Kidney capillary endothelial cell (primary cell): ENCODE measurements around the gene TEAD1.
"Not testable (repeated sequence)": the region's sequence is repeated elsewhere in the genome, so short reads cannot be mapped to it uniquely, and the experiment has no call there.

Source experiments
- DNase-seq: peaks from one replicate; pipeline ENCODE4 v3.0.0-alpha.2; 2018; ENCODE audit warnings: low spot score

TEAD1 gene

DNA sequence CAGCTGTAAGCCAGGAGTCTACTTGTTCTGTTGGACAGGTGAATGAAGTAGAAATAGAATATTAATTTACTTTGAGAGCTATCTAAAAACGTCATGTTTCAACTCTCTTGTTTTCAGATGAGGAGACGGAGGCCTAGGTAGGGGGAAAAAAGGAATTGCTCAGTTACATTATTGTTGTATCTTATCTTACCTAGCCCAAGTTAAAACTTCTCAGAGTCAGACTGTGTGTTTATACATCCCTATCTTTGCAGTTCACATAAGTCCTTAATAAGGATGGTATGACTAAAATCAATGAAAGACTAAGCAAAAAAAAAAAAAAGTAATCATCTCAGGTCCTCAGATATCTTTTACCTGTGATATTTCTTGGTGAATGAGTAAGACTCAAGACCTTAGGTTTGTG lies 62.8 kb downstream of the TEAD1 start:
- DNase-seq, result no peak

DNA sequence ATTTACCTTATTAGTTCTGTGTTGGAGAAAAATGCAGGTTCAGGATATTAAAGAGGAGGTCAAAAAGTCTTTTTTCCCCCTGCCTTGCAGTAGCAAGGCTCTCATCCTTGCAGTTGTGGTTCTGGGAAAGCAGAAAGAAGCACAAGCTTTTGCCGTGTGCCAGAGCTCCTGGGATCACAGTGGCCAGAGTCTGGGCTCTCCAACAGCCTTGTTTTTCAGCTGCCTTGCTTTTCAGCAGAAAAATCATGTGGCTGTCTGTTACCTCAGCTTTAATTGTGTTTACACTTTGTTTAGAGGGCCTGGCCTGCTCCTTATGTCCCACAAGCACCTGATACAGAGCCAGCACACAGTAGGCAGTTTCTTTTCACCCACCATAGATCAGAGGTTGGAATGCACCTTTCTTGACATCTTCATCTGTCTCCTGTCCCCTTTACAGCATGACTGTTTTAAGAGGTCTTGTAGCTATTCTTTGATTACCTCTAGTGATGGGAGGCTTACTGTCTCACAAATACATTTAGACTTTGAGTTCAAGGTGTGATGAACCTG lies 67.5 kb downstream of the TEAD1 start:
- DNase-seq, result no peak

DNA sequence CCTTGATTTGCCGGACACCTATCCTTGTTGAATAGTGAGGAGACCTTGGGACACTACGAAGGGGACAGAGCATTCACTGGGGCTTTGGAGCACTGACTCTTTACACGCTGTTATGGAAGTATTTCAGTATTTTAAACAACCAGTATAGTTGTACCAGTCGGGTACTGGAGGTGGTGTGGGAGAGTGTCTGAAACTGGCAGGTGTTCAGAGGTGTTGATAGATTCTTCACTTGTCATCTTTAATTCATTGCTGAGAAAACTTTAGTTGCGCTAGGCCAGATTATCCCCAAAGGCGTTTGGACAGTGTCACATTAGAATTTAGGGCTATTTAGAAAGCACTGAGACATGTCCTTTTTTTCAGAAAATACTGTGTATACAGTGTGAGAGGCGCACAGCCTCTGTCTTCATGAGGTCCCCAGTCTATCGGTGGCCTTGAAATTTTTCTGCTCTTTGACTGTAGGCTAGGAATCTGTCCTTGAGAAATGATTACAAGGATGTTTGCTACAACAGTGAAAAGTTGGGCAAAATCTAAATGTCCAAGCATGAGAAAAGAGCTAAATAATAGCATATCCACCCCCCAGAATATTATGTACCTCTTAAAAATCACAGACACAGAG lies 69.7 kb downstream of the TEAD1 start:
- no peak for DNase-seq

DNA sequence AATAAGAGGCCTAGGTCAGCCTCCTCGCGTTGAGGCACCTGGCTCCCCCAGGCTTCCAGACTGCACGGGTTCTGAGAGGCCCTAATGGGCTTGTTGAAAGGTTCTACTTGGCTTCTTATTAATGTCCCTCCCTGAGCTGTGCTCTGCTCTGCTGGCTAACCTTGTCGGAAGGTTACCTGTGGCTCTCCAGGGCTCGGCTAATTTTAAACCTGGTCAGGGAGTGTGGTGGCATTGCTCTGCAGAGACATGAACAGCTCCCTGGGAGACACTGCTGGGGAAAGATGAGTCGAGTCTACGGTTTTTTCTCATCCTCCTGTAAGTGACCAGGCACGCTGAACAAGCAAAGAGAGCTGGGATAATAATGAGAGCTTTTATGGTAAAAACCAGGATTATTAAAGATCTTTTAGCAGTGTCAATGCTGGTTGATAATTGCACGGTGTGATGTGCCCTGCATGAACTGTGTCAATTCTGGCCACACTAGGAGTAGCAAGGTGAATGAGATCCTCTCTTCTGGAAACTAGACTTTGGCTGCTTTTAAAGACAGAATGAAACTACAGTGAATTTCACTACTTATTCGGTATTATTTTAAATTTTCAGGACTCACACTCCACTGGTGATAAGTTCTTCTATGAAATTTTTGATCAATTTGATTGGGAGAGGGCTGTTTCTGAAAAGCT lies 70.7 kb downstream of the TEAD1 start:
- no peak for DNase-seq

DNA sequence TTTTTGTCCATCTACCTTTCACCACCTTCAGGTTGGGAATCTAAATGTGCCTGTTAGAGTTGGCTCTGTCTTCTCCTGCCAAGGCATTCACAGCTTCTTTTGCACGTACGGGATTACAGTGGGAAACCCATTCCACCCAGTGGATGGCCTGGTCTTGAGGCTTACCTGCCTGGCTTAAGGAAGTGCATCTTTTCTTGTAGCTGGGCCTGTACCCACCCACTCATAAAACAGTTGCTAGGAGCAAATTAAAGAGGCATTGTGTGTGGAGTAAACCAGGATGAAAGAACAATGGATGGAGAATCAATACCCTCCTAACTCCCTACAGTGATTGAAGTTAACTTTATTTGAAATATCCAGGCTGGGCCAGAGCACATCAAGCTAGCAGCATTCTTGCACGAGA lies 71.6 kb downstream of the TEAD1 start:
- no peak for DNase-seq

DNA sequence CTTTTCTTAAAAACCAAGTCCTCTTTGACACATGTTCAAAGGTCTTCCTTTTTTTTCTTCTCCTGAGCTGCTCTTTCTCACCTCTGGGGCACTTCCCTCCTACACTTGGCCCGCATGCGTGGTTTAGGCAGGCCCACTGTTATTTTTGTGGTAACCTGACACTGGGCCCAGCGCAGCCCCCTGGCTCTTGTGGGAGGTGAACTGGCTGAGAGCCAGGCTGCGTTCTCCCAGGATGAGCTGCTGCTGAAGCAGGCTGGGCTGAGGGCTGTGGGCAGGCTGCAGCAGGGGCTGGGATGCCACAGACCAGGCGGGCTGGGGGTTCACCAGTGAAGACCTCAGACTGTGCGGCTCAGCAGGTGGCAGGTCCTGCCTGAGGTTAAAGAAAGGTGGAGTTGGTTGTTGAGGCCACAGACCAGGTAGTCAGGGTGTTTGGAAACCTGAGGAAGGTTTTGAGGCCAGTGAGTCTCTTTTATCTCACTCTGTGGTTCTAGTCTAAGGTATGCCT lies 72.4 kb downstream of the TEAD1 start:
- no peak for DNase-seq

DNA sequence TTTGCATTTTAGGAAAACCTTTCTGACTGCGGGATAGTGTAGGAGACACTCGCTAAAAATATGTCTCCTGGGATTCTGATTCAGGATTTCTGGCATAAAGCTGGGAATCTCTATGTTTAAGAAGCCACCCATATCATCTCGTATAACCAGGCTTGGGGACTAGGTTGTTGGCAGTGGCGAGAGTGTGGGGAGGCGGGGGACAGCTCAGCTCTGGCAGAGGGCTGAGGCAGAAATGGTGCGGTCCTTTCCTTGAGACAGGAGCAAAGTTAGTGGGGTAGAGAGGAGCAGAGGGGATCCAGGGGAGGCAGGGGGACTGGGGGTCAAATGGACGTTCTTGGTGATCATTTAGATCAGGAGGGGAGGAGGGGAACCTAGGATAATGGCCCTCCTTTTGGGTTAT lies 74.3 kb downstream of the TEAD1 start:
- no peak for DNase-seq

DNA sequence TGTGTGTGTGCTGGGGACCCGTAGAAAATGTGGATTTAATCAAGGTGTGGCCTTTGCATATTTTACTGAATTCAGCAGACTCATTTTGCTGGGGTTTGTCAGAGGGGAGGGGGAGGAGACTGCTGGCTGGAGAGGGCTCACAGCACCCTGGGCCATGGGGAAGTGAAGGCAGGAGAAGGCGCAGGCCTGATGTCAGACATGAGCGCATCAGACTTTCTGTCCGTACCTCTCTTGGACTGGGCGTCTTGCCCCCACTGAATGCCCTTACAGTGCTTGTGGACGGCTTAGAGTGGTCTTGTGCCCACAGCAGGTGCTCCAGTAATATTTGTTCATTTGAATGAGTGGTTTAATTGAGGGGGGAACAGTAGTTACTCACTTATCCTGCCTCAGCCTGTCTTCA lies 75.2 kb downstream of the TEAD1 start:
- DNase-seq, result no peak

DNA sequence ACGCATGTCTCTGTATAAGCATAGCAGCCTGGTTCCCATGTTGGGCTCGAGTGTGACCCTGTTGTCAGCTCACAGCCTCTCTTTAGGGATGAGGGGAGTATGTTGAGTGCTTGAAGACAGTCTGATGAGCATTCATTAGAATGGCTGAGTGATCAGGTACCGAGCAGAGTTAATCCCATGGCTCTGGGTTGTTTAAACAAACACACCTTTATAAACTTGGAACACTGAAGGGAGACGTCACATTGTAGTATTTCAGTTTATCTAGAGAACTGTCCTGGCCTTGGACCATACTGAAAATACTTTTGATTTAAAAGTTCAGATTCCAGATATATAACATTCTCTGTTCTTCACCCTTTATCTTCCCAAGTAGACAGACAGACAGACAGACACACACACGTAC lies 76.0 kb downstream of the TEAD1 start:
- DNase-seq, result no peak

DNA sequence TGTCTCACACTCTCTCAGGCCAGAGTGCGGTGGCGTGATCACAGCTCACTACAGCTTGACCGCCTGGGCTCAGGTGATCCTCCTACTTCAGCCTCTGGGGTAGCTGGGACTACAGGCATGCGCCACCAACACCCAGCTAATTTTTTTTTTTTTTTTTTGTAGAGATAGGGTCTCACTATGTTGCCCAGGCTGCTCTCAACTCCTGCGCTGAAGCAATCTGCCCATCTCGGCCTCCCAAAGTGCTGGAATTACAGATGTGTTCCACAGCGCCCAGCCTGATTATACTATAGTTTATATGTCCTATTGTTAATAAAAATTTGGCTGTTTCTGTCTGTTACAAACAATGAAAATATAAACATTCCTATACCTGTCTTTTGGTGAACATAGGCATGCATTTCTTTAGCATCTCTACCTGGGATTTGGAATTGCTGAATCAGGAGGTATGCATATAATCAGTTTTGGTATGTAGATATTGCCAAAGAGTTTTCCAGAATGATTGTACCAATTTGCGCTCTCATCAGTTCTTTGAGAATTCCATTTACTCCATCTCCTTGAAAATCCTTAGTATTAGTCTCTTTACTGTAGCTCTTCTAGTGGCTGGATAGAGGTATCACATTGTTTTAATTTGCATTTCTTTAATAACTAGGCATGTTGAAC lies 78.8 kb downstream of the TEAD1 start:
- no peak for DNase-seq

DNA sequence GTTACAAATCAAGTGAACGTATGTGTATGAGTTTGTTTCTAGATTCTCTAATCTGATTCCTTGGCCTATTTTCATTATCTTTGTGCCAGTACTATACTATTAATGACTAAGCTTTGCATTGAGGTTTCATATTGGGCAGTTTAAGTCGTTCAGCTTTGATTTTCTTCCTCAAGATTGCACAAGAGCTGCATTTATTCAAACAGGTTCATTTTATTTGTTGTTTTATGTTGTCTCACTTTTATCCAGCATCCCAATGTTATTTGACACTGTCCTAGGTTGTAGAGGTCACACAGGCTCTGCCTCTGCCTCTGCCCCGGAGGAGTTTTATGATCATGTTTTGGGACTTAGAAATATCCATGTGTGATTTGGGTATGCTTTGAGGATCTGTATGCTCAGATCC lies 79.8 kb downstream of the TEAD1 start:
- DNase-seq, result no peak

DNA sequence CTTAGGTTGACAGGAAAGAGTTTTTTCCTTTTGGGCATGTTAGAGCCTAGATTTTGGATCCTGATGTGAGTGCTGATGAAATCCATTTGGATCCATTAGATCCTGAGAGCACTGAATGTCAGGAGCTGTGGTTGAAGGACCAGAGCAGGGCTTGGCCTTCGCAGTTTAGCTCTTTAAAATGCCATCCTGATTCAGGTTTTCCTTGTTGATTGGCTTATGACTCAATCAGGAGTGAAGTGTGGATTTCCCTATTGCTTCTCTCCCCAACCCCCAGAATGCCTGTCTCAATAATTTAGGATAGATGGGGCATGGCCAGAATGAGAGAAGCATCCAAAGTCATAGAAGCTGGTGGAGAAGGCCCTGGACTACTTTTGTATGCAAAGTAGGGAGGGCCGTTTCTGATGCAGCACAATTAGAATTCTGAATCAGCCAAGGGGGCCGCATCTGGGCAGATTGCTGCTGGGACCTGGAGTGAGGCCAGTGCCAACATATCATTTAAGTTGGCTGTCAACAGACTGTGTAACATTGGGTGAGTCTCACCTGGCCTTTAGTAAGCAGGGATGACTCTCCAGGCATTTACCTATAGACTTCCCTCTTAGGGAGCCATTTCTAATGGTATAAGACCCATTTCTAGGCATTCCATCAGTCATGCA lies 80.5 kb downstream of the TEAD1 start:
- no peak for DNase-seq

DNA sequence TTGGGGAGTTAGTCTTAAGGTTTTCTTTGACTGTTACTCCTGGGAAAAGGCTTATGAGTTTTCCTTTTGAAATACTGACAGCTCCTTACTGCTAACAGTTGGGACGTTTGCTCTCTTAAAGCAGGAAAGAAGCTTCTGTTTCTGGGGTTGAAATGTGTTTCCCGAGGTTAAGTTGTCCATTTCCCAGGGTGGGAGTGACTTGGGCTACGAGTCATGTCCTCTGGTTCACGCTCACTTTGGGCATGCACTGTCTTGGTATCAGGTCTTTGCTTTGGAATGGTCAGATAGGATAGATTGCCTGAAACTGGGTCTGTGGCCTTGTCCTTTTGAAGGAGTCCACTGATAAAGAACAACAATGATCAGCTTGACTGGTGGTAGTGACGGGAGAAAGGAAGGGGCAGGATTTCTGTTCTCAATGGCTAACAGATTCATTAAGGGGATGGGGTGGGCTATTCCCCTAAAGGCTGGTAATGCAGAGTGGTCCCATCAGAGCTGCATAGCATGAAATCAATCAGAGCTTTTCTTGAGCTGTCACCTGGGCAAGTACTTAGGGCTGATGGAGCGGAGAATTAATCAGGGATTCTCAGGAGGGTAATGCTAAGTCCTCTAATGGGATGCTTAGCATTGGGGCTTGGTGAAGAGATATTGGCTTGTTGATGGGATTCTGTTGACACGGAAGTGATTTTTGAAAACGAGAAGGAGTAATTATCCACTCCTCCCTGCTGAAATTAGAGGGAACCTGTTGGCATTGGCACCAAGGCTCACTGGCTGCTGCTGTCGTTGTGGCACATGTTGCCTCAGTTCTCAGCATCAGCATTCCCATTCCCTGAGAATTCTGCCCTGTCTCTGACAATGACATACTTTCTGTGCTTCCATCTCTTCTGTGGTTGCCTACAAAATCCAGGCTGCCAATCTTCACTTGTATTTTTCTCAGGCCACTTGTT lies 81.6 kb downstream of the TEAD1 start:
- peak; percentile 12 for DNase-seq

DNA sequence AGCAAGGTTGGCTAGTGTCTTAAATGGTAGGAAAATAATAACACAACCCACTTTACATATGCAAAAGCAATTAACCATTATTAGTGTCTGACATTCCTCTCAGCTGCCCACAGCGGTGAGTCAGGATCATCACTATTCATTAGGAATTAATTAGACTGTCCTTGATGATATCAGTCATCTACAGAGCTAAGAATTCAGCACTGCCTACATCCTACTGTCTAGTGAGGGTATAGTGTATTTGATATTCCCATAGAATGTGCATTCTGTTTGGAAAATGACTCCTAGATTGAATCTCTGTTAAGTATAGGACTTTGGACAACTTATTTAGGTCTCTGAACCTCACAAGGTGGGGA lies 82.2 kb downstream of the TEAD1 start:
- no peak for DNase-seq

DNA sequence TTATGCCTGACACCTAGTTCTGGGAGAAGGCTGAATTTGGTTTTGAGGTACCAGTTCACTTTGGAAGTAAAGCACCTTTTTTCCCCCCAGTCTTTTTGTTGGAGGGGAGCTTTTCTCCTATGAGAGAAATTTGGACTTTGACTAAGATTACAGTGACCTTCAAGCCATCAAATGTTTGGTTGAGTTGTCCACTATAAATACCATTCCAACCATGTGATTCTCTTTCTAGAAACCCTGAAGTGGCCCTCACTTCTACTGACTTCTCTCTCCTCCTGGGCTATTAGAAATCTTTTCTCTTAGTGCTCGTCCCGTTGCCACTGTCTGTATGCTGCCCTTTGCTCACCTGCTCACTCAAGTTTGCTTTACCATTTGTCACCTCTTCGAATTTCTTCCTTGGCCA lies 82.6 kb downstream of the TEAD1 start:
- DNase-seq, result no peak

DNA sequence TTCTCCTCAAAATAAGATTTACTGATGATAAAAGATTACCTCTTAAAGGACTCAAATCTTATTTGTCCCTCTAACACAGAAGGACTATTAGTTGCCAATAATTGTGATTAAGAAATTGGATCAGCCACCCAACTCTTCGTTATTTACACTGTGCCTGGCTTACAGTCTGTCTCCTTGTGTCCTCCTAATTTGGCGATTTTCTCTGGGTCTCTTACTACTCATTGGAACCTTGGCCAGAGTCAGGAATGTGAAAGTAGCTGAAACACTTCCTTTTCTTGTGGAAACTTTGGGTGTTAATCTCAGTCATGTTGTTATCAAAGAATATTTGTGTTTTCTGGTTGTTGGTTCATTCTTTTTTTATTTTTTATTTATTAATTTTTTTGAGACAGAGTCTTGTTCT lies 83.2 kb downstream of the TEAD1 start:
- DNase-seq, result no peak

DNA sequence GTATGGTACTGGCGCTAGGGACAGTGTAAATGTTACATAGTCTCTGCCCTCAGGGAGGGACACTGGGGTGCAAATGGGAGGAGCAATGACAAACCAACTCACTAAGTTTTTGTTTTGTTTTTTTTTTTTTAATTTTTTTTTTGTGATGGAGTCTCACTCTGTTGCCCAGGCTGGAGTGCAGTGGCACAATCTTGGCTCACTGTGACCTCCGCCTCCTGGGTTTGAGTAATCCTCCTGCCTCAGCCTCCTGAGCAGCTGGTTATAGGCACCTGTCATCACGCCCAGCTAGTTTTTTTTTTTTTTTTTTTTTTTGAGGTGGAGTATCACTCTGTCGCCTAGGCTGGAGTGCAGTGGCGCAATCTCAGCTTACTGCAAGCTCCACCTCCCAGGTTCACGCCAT lies 83.9 kb downstream of the TEAD1 start:
- DNase-seq, result not testable (repeated sequence)

DNA sequence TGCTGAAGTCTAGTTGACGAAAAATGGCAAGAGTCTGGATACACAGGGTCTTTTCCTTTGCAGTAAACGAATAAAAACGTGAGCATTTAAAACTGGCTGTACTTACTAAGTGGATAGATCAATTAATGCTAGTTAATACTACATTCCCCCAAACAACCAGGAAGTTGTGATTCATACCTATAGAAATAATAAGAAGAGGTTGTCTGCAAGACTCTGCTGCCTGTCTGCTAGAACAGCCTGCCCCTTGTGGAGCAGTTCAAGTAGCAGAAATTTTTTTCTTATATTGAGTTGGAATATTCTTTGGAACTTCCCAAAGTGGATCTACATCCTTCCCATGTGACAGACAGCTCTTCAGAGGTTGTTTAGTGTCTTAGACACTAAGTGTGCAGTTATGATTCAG lies 86.8 kb downstream of the TEAD1 start:
- peak; percentile 73 for DNase-seq

DNA sequence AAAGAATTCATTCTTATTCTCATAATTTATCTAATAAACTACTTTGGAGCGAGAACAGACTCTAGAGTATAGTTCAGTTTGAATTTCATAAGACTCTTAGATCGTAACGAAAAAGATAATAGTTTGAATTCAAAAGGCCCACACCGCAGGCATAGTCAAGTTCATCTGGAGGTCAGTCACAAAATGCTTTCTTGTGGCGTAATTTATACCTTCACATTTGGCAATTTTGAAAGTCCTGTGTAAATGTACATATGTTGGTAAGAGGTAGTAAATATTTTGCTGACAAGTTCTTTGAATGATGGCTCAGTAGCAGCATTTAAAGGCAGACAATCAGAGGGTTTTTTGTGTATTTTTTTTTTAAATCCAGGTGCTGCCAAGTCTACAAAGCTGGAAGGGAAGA lies 88.1 kb downstream of the TEAD1 start:
- no peak for DNase-seq

DNA sequence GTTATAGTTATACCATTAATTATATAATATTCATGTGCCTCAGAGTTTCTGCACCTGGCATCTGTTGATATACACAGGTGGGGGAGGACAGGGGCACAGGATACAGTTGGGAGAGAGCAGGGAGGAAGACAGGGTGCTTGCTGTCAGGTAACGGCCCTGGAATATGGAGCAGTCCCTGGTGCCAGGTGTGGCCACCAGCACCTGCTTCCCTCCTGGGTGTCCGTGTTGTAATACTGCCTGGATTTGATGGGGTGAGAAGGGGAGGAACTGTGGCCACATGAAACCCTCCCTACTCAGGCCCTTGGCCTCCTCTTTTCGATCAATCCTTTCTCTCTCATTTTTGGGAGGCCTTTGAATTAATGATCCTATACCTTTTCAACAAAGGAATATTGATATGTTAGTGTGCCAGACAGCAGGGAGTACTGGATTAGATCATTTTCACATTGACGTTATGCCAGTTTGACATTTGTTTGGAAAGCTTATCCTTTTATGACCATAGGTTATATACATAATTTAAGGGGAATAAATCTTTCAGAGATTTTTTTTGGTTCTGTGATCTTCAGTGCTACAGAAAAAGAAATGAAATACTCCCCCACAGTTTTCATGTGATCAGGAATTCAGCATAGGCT lies 88.6 kb downstream of the TEAD1 start:
- no peak for DNase-seq
